GM18507 (cell line): ENCODE results near the gene CAMLG.

Experiments
- DNase-seq: peaks from one replicate; pipeline ENCODE4 v3.0.0; 2011; ENCODE audit warnings: low read depth; ENCODE audit not compliant: insufficient read length; ENCODE audit errors: extremely low spot score
- FAIRE-seq: peaks from 2 replicates; lab custom pipeline; 2011; peaks lifted over from hg19 to GRCh38; lab: Jason Lieb, UNC

The CAMLG gene

GRCh38 chr5:134772461-134773125 lies 34.2 kb downstream of the CAMLG start:
- DNase-seq (no peak), FAIRE-seq (no peak)

GRCh38 chr5:134777366-134777765 lies 39.0 kb downstream of the CAMLG start:
- no peak for DNase-seq
- no peak for FAIRE-seq

GRCh38 chr5:134784241-134784920 lies 46.0 kb downstream of the CAMLG start:
- DNase-seq (no peak), FAIRE-seq (no peak)

- no peak for DNase-seq
- FAIRE-seq = no peak
Observed at GRCh38 chr5:134784946-134785620, 46.7 kb downstream of the CAMLG start.

GRCh38 chr5:134787692-134788091 lies 49.3 kb downstream of the CAMLG start:
- no peak for FAIRE-seq
- no peak for DNase-seq

- FAIRE-seq (no peak), DNase-seq (no peak)
Observed at GRCh38 chr5:134791580-134791979, 53.2 kb downstream of the CAMLG start.

- FAIRE-seq (no peak), DNase-seq (no peak)
Observed at GRCh38 chr5:134792286-134792685, 53.9 kb downstream of the CAMLG start.

GRCh38 chr5:134793111-134793510 lies 54.8 kb downstream of the CAMLG start:
- FAIRE-seq = no peak
- no peak for DNase-seq

- FAIRE-seq (no peak), DNase-seq (no peak)
Observed at GRCh38 chr5:134794082-134794481, 55.7 kb downstream of the CAMLG start.

GRCh38 chr5:134794819-134795218 lies 56.5 kb downstream of the CAMLG start:
- no peak for DNase-seq
- no peak for FAIRE-seq

GRCh38 chr5:134798468-134798867 lies 60.1 kb downstream of the CAMLG start:
- no peak for FAIRE-seq
- DNase-seq = no peak
